PFSK-1 (cell line): ENCODE results near the gene GH2.

Source experiments
- FOXP2 ChIP-seq: optimal IDR thresholded peaks from 2 replicates; pipeline ENCODE3; 2011; ENCODE audit warnings: borderline replicate concordance, control low read depth, inconsistent platforms; ENCODE audit not compliant: insufficient read depth; ENCODE audit errors: extremely low read length, extremely low read depth
- POLR2AphosphoS5 ChIP-seq: IDR thresholded peaks from 2 replicates; pipeline ENCODE4 v1.6.1; 2012; ENCODE audit warnings: low read depth, mild to moderate bottlenecking, control low read depth, low read length, moderate library complexity

DNA sequence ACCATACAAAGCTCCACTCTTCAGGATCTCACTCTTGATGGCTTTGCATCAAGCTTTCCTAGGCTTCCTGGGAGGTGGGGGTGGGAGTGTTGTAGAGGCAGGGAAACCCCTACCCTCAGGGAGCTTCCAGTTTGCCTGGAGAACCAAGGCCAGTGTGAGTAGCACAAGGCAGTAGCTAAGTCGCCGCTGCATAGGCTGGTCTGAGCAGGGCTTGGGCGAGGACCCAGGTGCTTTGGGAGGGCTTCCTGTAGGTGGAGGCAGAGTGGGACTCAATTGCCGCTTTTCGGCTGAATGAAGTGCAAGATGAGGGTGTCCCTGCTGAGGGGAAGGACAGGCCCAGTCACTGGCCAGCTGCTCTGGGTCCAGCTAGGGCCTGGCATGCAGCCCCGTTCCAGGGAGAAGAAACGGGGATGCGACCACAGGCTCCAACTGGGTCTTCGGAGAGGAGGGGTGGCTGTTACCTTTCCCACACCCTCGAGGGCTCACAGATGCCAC lies 46.5 kb upstream of the GH2 start:
- no peak for TF ChIP-seq FOXP2
- TF ChIP-seq POLR2AphosphoS5, result no peak
